HG03378 (cell line): ENCODE data around the gene ARF6.
"Not testable (repeated sequence)": the region's sequence is repeated elsewhere in the genome, so short reads cannot be mapped to it uniquely, and the experiment has no call there.

Source experiments
- ATAC-seq: cut with Tn5 transposase; IDR thresholded peaks from one replicate; pipeline ENCODE4 v1.9.1; 2021; ENCODE audit warnings: mild to moderate bottlenecking, moderate library complexity; ENCODE audit not compliant: unreplicated experiment

The ARF6 gene

GRCh38 chr14:49902679-49903246, 9.9 kb downstream of the ARF6 start:
- not testable (repeated sequence) for ATAC-seq

GRCh38 chr14:49904270-49904669, 11.4 kb downstream of the ARF6 start:
- no peak for ATAC-seq

DNA sequence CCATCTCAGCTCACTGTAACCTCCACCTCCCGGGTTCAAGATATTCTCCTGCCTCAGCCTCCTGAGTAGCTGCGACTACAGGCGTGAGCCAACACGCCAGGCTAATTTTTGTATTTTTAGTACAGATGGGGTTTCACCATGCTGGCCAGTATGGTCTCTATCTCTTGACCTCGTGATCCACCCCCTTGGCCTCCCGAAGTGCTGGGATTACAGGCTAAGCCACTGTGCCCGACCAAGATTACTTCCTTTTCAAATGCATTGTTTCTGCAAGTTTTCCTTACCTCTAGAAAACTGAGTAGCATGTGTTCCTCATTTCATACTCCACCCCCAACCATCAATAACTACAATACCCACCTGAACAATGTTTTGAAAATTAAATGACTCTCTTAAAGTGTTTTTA, 13.1 kb downstream of the ARF6 start:
- ATAC-seq = no peak

- no peak for ATAC-seq
These were observed 14.3 kb downstream of the ARF6 start for GRCh38 chr14:49907186-49907585.

GRCh38 chr14:49908433-49908782, 15.5 kb downstream of the ARF6 start:
- no peak for ATAC-seq

DNA sequence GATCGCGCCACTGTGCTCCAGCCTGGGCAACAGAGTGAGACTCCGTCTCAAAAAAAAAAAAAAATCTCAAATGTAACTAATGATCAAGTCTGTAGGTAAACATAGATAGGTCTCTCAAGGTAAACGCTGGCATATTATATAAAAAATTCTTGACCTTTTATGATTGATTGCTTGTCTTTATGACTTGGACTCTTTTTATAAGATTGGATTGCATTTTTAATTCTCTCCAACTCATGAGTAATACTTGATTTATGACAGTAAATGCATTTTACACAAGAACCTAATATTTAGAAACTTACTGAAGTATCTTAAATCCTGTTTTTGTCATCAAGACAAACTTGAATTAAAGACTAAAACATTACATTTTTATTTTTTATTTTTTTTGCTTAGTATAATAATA, 16.1 kb downstream of the ARF6 start:
- ATAC-seq = no peak

DNA sequence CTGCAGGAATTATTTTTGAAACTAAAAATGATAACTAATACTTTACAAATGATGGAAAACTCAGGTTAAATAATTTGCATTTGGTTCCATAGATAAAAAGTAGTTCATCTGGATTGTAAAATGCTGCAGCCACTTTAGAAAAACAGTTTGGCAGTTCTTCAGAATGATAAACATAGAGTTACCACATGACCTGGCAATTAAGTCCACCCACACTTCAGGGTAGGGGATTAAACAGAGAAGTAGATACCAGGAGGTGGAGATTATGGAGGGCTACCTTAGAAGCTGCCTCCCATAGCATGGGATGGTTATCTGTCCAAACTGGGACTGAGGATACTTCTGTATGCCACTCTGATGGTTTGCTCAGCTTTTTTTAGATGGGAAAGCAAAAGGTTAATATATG, 22.2 kb downstream of the ARF6 start:
- no peak for ATAC-seq

DNA sequence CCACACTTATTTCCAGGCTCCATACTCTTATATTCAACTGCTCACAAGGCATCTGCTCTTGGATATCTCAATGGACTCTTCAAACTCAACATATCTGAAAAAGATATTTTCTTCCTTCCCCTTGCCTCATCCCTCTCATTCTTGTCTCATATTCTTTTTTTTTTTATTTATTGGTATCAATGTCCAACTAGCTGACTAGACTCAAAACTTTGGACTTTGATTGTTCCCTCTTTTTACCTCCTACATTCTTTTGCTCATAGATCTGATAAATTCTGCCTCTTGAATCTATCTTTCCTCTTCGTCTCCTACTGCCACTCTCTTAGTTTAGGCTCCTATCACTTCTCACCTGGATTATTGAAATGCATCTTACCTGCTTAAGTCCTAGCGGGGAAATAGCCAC, 25.8 kb downstream of the ARF6 start:
- no peak for ATAC-seq

DNA sequence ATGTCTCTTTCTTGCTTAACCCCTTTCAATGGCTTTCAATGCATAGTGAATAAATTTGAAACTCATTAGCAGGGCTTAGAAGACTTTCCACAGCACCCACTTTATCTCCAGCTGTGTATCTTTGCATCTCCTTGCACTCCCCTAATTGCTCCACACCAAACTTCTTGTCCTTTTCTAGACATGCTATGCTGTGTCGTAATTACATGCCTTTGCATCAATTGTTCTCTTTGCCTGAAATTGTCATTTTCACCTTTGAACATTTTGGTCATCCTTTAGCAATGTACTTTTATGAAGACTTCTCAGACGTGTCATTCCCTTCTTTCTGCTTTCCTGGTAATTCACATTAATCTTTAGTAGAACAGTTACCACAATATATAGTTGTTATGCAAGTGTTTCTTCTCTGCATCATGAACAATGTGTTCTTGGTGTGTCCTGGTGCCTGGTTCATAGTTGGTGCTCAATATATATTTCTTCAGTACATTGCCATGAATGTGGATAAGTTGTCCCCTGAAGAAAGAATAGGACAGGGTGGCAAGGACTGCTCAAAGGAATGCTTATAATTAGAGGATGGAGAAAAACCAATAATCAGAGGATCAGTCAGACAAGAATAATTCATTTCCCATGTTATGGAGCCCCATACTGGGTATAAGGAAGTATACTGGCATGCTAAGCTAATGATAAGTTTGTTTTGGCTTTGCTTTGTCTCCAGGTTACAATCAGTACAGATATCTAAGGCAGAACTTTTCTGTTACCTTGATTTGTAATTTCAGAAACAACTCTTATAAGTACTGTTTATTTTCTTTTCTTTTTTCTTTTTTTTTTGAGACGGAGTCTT, 27.2 kb downstream of the ARF6 start:
- no peak for ATAC-seq

DNA sequence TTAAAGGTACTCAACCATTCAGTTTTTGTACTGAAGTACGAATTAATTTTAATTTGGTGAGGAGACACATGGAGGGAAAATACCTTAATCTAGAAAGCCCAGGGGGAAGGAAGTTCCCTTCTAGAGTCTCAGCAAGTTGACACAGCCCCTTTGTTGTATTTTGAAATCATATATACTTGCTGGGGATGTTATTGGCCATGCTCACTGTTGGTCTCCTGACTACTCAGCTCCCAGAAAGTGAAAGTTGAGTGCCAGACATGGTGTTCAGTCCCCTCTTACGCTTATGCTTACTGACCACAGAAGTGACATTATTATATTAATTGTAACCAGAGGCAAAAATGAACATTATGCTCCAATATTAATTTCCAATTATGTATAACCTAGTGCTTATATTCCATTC, 28.1 kb downstream of the ARF6 start:
- no peak for ATAC-seq

GRCh38 chr14:49921401-49921800, 28.5 kb downstream of the ARF6 start:
- ATAC-seq = no peak

GRCh38 chr14:49923442-49923841, 30.6 kb downstream of the ARF6 start:
- no peak for ATAC-seq

- ATAC-seq = no peak
These were observed 31.0 kb downstream of the ARF6 start for GRCh38 chr14:49923881-49924280.

- ATAC-seq = no peak
These were observed 32.0 kb downstream of the ARF6 start for GRCh38 chr14:49924852-49925251.

- ATAC-seq = no peak
These were observed 33.9 kb downstream of the ARF6 start for GRCh38 chr14:49926803-49927202.

- ATAC-seq = no peak
These were observed 35.1 kb downstream of the ARF6 start for GRCh38 chr14:49928015-49928414.

- ATAC-seq = no peak
These were observed 37.8 kb downstream of the ARF6 start for GRCh38 chr14:49930720-49931119.

- no peak for ATAC-seq
These were observed 38.6 kb downstream of the ARF6 start for GRCh38 chr14:49931523-49931922.

- no peak for ATAC-seq
These were observed 40.2 kb downstream of the ARF6 start for GRCh38 chr14:49933128-49933527.

DNA sequence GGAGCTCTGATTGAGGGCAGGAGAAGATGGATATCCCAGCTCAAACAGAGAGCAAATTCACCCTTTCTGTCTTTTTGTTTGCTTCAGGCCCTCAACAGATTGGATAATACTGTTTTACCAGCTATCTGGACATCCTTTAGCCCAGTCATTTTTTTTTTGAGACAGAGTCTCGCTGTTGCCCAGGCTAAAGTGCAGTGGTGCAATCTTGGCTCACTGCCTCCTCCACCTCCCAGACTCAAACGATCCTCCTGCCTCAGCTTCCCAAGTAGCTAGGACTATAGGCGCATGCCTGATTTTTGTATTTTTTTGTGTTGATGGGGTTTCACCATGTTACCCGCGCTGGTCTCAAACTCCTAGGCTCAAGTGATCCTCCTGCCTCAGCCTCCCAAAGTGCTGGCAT, 40.8 kb downstream of the ARF6 start:
- no peak for ATAC-seq

- no peak for ATAC-seq
These were observed 41.8 kb downstream of the ARF6 start for GRCh38 chr14:49934646-49935045.

DNA sequence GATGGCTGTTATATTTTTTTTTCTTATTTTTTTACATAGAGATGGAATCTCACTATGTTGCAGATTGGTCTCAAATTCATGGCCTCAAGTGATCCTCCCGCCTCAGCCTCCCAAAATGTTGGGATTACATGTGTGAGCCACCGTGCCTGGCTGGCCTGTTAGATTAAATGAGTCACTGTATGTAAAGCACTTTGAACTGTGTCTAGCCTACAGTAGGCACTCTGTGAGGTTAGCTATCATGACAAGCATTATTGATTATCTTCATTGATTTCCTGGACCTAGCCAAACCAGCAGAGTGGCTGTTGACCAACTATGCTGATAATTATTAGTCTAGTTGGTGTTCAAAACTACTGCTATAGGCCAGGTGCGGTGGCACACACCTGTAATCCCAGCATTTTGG, 42.6 kb downstream of the ARF6 start:
- no peak for ATAC-seq

- ATAC-seq = not testable (repeated sequence)
These were observed 43.4 kb downstream of the ARF6 start for GRCh38 chr14:49936246-49936645.
